Activated CD8-positive, alpha-beta T cell treated with anti-CD3 and anti-CD28 coated beads for 36 hours (primary cell): Measurements from ENCODE around the gene MPG. TPM values are rescaled to one million over a fixed set of nuclear protein-coding genes. Genes with fewer than 3 reads are reported as not detected.
A peak's percentile ranks its signal among the peaks of the same experiment; 100 is the strongest.

Experiments
- ATAC-seq: fragments of 200-7000 bp; cut with Tn5 transposase; one replicate; pipeline ENCODE4 v1.10.0; 2021; ENCODE audit warnings: mild to moderate bottlenecking, moderate library complexity
- CTCF ChIA-PET: fragments of 350-600 bp; sonication (Branson Sonifier 250); formaldehyde crosslinking; loops from one replicate; lab custom pipeline; 2021; ENCODE audit warnings: antibody characterized with exemption; lab: Charles Lee
- POLR2A ChIA-PET: fragments of 350-600 bp; sonication (Branson Sonifier 250); formaldehyde crosslinking; loops from one replicate; lab custom pipeline; 2021; ENCODE audit warnings: antibody characterized with exemption; lab: Charles Lee
- DNase-seq: peaks from one replicate; pipeline ENCODE4 v3.0.0-alpha.2; 2020
- H3K27ac Mint-ChIP-seq: one replicate; pipeline ENCODE4 v1.8.0; 2021; ENCODE audit warnings: mild to moderate bottlenecking, mixed read lengths
- H3K27me3 Mint-ChIP-seq: one replicate; pipeline ENCODE4 v1.8.0; 2021; ENCODE audit warnings: mixed read lengths
- H3K36me3 Mint-ChIP-seq: one replicate; pipeline ENCODE4 v1.8.0; 2021; ENCODE audit warnings: low read depth, mixed read lengths
- H3K4me1 Mint-ChIP-seq: one replicate; pipeline ENCODE4 v1.8.0; 2021; ENCODE audit warnings: low read depth, mixed read lengths
- H3K4me3 Mint-ChIP-seq: one replicate; pipeline ENCODE4 v1.8.0; 2021; ENCODE audit warnings: mild to moderate bottlenecking, moderate library complexity, mixed read lengths
- H3K9me3 Mint-ChIP-seq: one replicate; pipeline ENCODE4 v1.8.0; 2021; ENCODE audit warnings: mixed read lengths
- intact Hi-C: fragments of 100-400 bp; cut with micrococcal nuclease; formaldehyde crosslinking; loops from one replicate; pipeline ENCODE4 v1.10.0; 2022
- total RNA-seq, 2 experiments: library from RNA; stranded (reverse); gene quantifications; one replicate each; pipeline ENCODE4 v1.2.3, GENCODE V29; 2021
- TF ChIP-seq, protein P1 (sequence below): fragments of 200-600 bp; IDR thresholded peaks from one replicate; pipeline ENCODE4 v1.8.0; 2022; ENCODE audit warnings: antibody characterized with exemption, mild to moderate bottlenecking

Gene MPG
- total RNA-seq, 2 experiments from 2014 or later, result 51.7 to 54.2 TPM

DNA sequence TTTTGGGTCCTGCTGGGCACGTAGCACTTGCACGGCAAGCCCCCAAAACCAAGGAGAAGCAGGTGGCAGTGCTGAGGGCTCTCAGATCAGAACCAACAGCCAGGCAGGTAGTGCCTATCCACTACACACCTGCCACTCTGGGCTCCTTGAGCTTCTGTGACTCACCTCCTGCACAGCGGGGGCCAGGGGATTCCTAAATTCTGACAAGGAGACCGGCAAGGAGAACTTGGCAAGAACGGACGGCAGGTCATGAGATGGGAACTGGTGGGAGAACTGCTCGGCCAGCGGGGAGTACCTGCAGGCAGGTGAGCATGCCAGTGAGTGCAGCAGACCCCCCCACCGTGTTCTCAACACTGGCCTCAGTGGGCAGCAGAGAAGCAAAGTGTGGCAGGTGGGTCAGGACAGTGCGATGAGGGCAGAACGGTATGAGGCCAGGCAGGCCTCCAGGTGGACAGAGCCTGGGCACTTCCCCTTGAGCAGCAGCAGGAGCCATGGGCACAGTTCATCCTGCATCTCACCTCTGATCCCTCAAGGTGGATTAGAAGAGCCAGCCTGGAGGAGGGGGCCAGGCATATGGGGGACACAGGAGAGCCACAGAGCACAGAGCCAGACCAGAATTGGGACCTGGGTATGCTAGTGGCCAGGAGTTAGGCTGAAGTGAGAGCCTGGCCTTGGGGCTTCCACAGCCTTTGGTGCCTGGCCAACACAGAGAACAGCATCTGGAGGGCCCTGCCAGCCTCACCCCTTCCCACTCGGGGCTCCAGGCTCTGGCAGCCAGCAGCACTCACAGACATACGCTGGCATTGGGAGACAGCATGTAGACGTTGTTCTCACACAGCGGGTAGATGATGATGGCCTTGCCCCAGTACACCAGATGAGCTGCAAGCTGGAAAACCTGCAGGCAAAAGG, 14.7 kb downstream of the MPG start:
- POLR2A ChIA-PET, result interaction anchor here (1.5 kb wide), 1 partner anchor 26 kb away, joined by 4 read pairs; no protein-coding TSS in a partner anchor
- no peak for ATAC-seq
- Mint-ChIP-seq H3K27me3 (no peaks in the 10 kb centered on the region), H3K36me3 (peaks cover 12% of the 10 kb centered on the region), H3K9me3 (no peaks in the 10 kb centered on the region), H3K27ac (no peak overlapping the region), H3K4me1 (peaks cover 5% of the 10 kb centered on the region), H3K4me3 (no peak overlapping the region)
- TF ChIP-seq, protein P1, sequence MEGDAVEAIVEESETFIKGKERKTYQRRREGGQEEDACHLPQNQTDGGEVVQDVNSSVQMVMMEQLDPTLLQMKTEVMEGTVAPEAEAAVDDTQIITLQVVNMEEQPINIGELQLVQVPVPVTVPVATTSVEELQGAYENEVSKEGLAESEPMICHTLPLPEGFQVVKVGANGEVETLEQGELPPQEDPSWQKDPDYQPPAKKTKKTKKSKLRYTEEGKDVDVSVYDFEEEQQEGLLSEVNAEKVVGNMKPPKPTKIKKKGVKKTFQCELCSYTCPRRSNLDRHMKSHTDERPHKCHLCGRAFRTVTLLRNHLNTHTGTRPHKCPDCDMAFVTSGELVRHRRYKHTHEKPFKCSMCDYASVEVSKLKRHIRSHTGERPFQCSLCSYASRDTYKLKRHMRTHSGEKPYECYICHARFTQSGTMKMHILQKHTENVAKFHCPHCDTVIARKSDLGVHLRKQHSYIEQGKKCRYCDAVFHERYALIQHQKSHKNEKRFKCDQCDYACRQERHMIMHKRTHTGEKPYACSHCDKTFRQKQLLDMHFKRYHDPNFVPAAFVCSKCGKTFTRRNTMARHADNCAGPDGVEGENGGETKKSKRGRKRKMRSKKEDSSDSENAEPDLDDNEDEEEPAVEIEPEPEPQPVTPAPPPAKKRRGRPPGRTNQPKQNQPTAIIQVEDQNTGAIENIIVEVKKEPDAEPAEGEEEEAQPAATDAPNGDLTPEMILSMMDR, result no peak
- CTCF ChIA-PET, result interaction anchor here (12.6 kb wide), 1 partner anchor 23 kb away, joined by 458 read pairs; the partner anchor contains the start of genes MPG and RHBDF1
- DNase-seq, result no peak
- intact Hi-C loops, result no loop called here

DNA sequence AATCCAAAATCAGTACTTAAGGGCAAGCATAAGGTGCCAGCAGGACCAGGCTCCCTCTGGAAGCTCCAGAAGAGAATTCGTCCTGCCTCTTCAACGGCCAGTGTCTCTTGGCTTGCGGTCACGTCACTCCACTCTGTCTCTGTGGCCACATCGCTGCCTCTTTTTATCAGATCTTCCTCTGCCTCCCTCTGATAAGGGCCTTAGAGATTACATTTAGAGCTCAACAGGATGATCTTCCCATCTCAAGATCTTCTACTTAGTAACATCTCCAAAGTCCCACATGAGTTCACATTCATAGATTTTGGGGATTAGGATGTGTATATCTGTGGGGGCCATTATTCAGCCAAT, 16.9 kb downstream of the MPG start:
- intact Hi-C loops, result no loop called here
- Mint-ChIP-seq H3K27ac (no peak overlapping the region), H3K4me3 (no peak overlapping the region), H3K27me3 (no peaks in the 10 kb centered on the region), H3K36me3 (peaks cover 14% of the 10 kb centered on the region), H3K9me3 (no peaks in the 10 kb centered on the region), H3K4me1 (peaks cover 6% of the 10 kb centered on the region)
- CTCF ChIA-PET, result interaction anchor here (4.5 to 12.6 kb wide), 3 partner anchors 10 to 25 kb away, joined by 55 to 458 read pairs (median 73); partner anchors contain the start of genes MPG and RHBDF1
- no peak for ATAC-seq
- POLR2A ChIA-PET, result interaction anchor here (0.7 to 2.0 kb wide), 3 partner anchors 17 to 29 kb away, joined by 3 to 12 read pairs (median 10); partner anchors contain the start of gene MPG
- TF ChIP-seq, protein P1, result no peak
- DNase-seq, result no peak

DNA sequence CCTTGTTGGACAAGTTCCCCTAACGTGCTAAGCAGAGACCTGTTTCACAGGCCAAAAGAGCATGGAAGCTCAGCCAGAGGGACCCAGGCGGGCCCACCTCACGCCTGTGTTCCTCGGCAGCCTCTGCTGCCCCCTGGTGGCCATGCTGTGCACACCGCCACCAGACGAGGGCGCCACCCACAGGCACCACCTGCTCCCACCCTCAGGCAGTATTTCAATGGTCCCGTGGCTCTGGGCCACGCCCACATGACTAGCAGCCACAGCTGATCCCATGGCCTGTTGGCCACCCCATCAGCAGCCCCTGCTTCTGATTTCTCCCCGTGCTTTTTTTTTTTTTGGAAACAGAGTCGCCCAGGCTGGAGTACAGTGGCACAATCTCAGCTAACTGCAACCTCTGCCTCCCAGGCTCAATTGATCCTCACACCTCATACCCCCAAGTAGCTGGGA, 18.9 kb downstream of the MPG start:
- TF ChIP-seq, protein P1, result peak; percentile 99
- DNase-seq (peak; percentile 95), ATAC-seq (peak; percentile 99)
- Mint-ChIP-seq H3K4me1 (peaks cover 6% of the 10 kb centered on the region), H3K36me3 (peaks cover 14% of the 10 kb centered on the region), H3K9me3 (no peaks in the 10 kb centered on the region), H3K27me3 (no peaks in the 10 kb centered on the region), H3K27ac (no peak overlapping the region), H3K4me3 (no peak overlapping the region)
- intact Hi-C loops, result loop anchor here (1.0 kb wide), 1 partner anchor 32 kb away; no protein-coding TSS in a partner anchor
- POLR2A ChIA-PET, result interaction anchor here (0.8 to 2.0 kb wide), 5 partner anchors 12 to 31 kb away, joined by 3 to 12 read pairs (median 7); partner anchors contain the start of genes MPG and RHBDF1
- CTCF ChIA-PET, result interaction anchor here (0.5 to 12.6 kb wide), 33 partner anchors 10 to 270 kb away, joined by 3 to 458 read pairs (median 5); partner anchors contain the start of genes MPG, POLR3K, RHBDF1 and SNRNP25

DNA sequence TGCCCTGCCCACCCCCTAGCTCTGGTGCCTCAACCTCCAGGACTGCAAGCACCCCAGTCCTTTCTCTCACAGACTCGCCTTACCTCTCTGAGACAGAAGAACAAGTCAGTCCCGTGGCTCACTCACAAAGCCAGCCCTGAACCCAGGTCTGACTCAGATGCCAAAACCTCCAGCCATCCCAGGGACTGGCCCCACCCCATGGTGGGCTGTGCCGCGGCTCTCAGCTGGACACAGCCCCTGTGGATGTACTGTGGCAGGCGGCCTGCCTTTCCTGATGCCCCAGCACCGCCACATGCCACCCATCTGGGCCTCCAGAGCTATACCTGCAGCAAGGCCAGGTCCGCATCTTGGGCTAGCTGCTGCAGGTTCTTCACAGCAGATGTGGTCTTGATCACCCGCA, 19.8 kb downstream of the MPG start:
- ATAC-seq (no peak), DNase-seq (no peak)
- ChIA-PET CTCF (interaction anchor here (1.3 to 12.6 kb wide), 14 partner anchors 9 to 130 kb away, joined by 4 to 458 read pairs (median 9); partner anchors contain the start of genes MPG, POLR3K, RHBDF1 and SNRNP25), POLR2A (interaction anchor here (0.8 kb wide), 1 partner anchor 29 kb away, joined by 4 read pairs; no protein-coding TSS in a partner anchor)
- TF ChIP-seq, protein P1, result no peak
- intact Hi-C loops, result loop anchor here (1.0 kb wide), 1 partner anchor 33 kb away; no protein-coding TSS in a partner anchor
- Mint-ChIP-seq H3K9me3 (no peaks in the 10 kb centered on the region), H3K27me3 (no peaks in the 10 kb centered on the region), H3K27ac (no peak overlapping the region), H3K36me3 (peaks cover 14% of the 10 kb centered on the region), H3K4me1 (peaks cover 6% of the 10 kb centered on the region), H3K4me3 (no peak overlapping the region)
